Activated CD8-positive, alpha-beta memory T cell treated with anti-CD3 and anti-CD28 coated beads, Interleukin-2, amount 10 ng/mL, durations not matched to agents 7 days and 5 days (primary cell): ENCODE data around the gene FADS6. TPM values are rescaled to one million over a fixed set of nuclear protein-coding genes. Genes with fewer than 3 reads are reported as not detected.

Experiments used
- ATAC-seq: fragments of 150-1000 bp; cut with Tn5 transposase; one replicate; pipeline ENCODE4 v1.10.0; 2021; ENCODE audit warnings: moderate library complexity
- CTCF ChIA-PET: fragments of 350-600 bp; sonication (Branson Sonifier 250); formaldehyde crosslinking; loops from one replicate; lab custom pipeline; 2021; ENCODE audit warnings: antibody characterized with exemption; lab: Charles Lee
- DNase-seq: peaks from one replicate; pipeline ENCODE4 v3.0.0-alpha.2; 2020
- H3K27ac Mint-ChIP-seq: one replicate; pipeline ENCODE4 v1.8.0; 2021; ENCODE audit warnings: mild to moderate bottlenecking, mixed read lengths
- H3K27me3 Mint-ChIP-seq: one replicate; pipeline ENCODE4 v1.8.0; 2021; ENCODE audit warnings: mixed read lengths
- H3K36me3 Mint-ChIP-seq: one replicate; pipeline ENCODE4 v1.8.0; 2021; ENCODE audit warnings: mild to moderate bottlenecking, mixed read lengths
- H3K4me1 Mint-ChIP-seq: one replicate; pipeline ENCODE4 v1.8.0; 2021; ENCODE audit warnings: mixed read lengths
- H3K4me3 Mint-ChIP-seq: one replicate; pipeline ENCODE4 v1.8.0; 2021; ENCODE audit warnings: mild to moderate bottlenecking, moderate library complexity, mixed read lengths
- H3K9me3 Mint-ChIP-seq: one replicate; pipeline ENCODE4 v1.8.0; 2022; ENCODE audit warnings: low read depth, mixed read lengths
- total RNA-seq, 2 experiments: library from RNA; stranded (reverse); gene quantifications; one replicate each; pipeline ENCODE4 v1.2.3, GENCODE V29; 2021

Gene FADS6
- total RNA-seq, 2 experiments from 2014 or later, result not detected

- DNase-seq, result no peak
- CTCF ChIA-PET, result no interaction called here
- Mint-ChIP-seq H3K27ac (no peak overlapping the region), H3K9me3 (no peaks in the 10 kb centered on the region), H3K4me3 (no peak overlapping the region), H3K36me3 (no peaks in the 10 kb centered on the region), H3K4me1 (peaks cover 1% of the 10 kb centered on the region), H3K27me3 (peaks cover 58% of the 10 kb centered on the region)
- no peak for ATAC-seq
Measured at GRCh38 chr17:74893936-74894671, 671 bp upstream of the FADS6 start.

- Mint-ChIP-seq H3K4me1 (peaks cover 1% of the 10 kb centered on the region), H3K36me3 (no peaks in the 10 kb centered on the region), H3K4me3 (no peak overlapping the region), H3K27me3 (peaks cover 58% of the 10 kb centered on the region), H3K27ac (no peak overlapping the region), H3K9me3 (no peaks in the 10 kb centered on the region)
- ATAC-seq (no peak), DNase-seq (no peak)
- CTCF ChIA-PET, result no interaction called here
Measured at GRCh38 chr17:74892013-74892841, 1.2 kb downstream of the FADS6 start.

- no peak for DNase-seq
Measured at GRCh38 chr17:74890554-74890953, 2.9 kb downstream of the FADS6 start.

GRCh38 chr17:74888469-74888868, 5.0 kb downstream of the FADS6 start:
- H3K27ac Mint-ChIP-seq, result no peak overlapping the region
- H3K9me3 Mint-ChIP-seq, result no peaks in the 10 kb centered on the region
- CTCF ChIA-PET, result no interaction called here
- H3K4me1 Mint-ChIP-seq, result no peaks in the 10 kb centered on the region
- H3K4me3 Mint-ChIP-seq, result no peak overlapping the region
- H3K27me3 Mint-ChIP-seq, result peaks cover 33% of the 10 kb centered on the region
- no peaks in the 10 kb centered on the region for H3K36me3 Mint-ChIP-seq
- no peak for DNase-seq
- ATAC-seq, result no peak

More at GRCh38 chr17:74890554-74890953, 2.9 kb downstream of the FADS6 start:
- peaks cover 1% of the 10 kb centered on the region for H3K4me1 Mint-ChIP-seq
- H3K9me3 Mint-ChIP-seq, result no peaks in the 10 kb centered on the region
- H3K36me3 Mint-ChIP-seq, result no peaks in the 10 kb centered on the region
- H3K27me3 Mint-ChIP-seq, result peaks cover 47% of the 10 kb centered on the region
- H3K4me3 Mint-ChIP-seq, result no peak overlapping the region
- no peak for ATAC-seq
- no peak overlapping the region for H3K27ac Mint-ChIP-seq
- CTCF ChIA-PET, result interaction anchor here (1.2 kb wide), 1 partner anchor 23 kb away, joined by 3 read pairs; no protein-coding TSS in a partner anchor

GRCh38 chr17:74883241-74883745, 10.1 kb downstream of the FADS6 start:
- DNase-seq (no peak), ATAC-seq (no peak)
- CTCF ChIA-PET, result no interaction called here
- no peak overlapping the region for H3K27ac Mint-ChIP-seq
- H3K27me3 Mint-ChIP-seq, result peaks cover 19% of the 10 kb centered on the region
- H3K9me3 Mint-ChIP-seq, result no peaks in the 10 kb centered on the region
- H3K36me3 Mint-ChIP-seq, result no peaks in the 10 kb centered on the region
- no peak overlapping the region for H3K4me3 Mint-ChIP-seq
- no peaks in the 10 kb centered on the region for H3K4me1 Mint-ChIP-seq

- DNase-seq (no peak), ATAC-seq (no peak)
- Mint-ChIP-seq H3K27me3 (peaks cover 19% of the 10 kb centered on the region), H3K9me3 (no peaks in the 10 kb centered on the region), H3K4me3 (no peak overlapping the region), H3K4me1 (no peaks in the 10 kb centered on the region), H3K27ac (no peak overlapping the region), H3K36me3 (no peaks in the 10 kb centered on the region)
- CTCF ChIA-PET, result no interaction called here
Measured at GRCh38 chr17:74882517-74883240, 10.8 kb downstream of the FADS6 start.

GRCh38 chr17:74881073-74881472, 12.4 kb downstream of the FADS6 start:
- Mint-ChIP-seq H3K9me3 (no peaks in the 10 kb centered on the region), H3K4me3 (no peak overlapping the region), H3K27me3 (peaks cover 16% of the 10 kb centered on the region), H3K36me3 (no peaks in the 10 kb centered on the region), H3K27ac (no peak overlapping the region), H3K4me1 (no peaks in the 10 kb centered on the region)
- DNase-seq, result no peak
- CTCF ChIA-PET, result interaction anchor here (0.8 to 1.7 kb wide), 3 partner anchors 15 to 90 kb away, joined by 4 to 6 read pairs (median 4); no protein-coding TSS in a partner anchor
- no peak for ATAC-seq

- ATAC-seq, result no peak
Measured at GRCh38 chr17:74879308-74879707, 14.1 kb downstream of the FADS6 start.

GRCh38 chr17:74878658-74879057, 14.8 kb downstream of the FADS6 start:
- Mint-ChIP-seq H3K27me3 (peaks cover 11% of the 10 kb centered on the region), H3K27ac (no peak overlapping the region), H3K4me1 (peaks cover 13% of the 10 kb centered on the region), H3K4me3 (no peak overlapping the region), H3K9me3 (no peaks in the 10 kb centered on the region), H3K36me3 (no peaks in the 10 kb centered on the region)
- CTCF ChIA-PET, result interaction anchor here (2.2 kb wide), 1 partner anchor 87 kb away, joined by 7 read pairs; no protein-coding TSS in a partner anchor
- ATAC-seq, result no peak
- no peak for DNase-seq

More at GRCh38 chr17:74879308-74879707, 14.1 kb downstream of the FADS6 start:
- DNase-seq, result no peak
- CTCF ChIA-PET, result interaction anchor here (0.9 to 2.2 kb wide), 3 partner anchors 17 to 88 kb away, joined by 3 to 7 read pairs (median 5); no protein-coding TSS in a partner anchor
- H3K9me3 Mint-ChIP-seq, result no peaks in the 10 kb centered on the region
- H3K27ac Mint-ChIP-seq, result no peak overlapping the region
- peaks cover 12% of the 10 kb centered on the region for H3K27me3 Mint-ChIP-seq
- no peaks in the 10 kb centered on the region for H3K36me3 Mint-ChIP-seq
- H3K4me1 Mint-ChIP-seq, result peaks cover 7% of the 10 kb centered on the region
- H3K4me3 Mint-ChIP-seq, result no peak overlapping the region

GRCh38 chr17:74877592-74878548, 15.6 kb downstream of the FADS6 start:
- DNase-seq (no peak), ATAC-seq (no peak)
- Mint-ChIP-seq H3K27me3 (peaks cover 8% of the 10 kb centered on the region), H3K27ac (no peak overlapping the region), H3K9me3 (no peaks in the 10 kb centered on the region), H3K4me3 (no peak overlapping the region), H3K36me3 (no peaks in the 10 kb centered on the region), H3K4me1 (peaks cover 15% of the 10 kb centered on the region)
- CTCF ChIA-PET, result interaction anchor here (1.3 to 2.2 kb wide), 2 partner anchors 87 to 220 kb away, joined by 3 to 7 read pairs; no protein-coding TSS in a partner anchor

- peaks cover 7% of the 10 kb centered on the region for H3K36me3 Mint-ChIP-seq
- no peak overlapping the region for H3K4me3 Mint-ChIP-seq
- peaks cover 29% of the 10 kb centered on the region for H3K4me1 Mint-ChIP-seq
- H3K27me3 Mint-ChIP-seq, result peaks cover 7% of the 10 kb centered on the region
- no peak for ATAC-seq
- H3K9me3 Mint-ChIP-seq, result no peaks in the 10 kb centered on the region
- DNase-seq, result no peak
- H3K27ac Mint-ChIP-seq, result no peak overlapping the region
- CTCF ChIA-PET, result interaction anchor here (0.9 to 3.9 kb wide), 4 partner anchors 11 to 85 kb away, joined by 3 to 16 read pairs (median 6); no protein-coding TSS in a partner anchor
Measured at GRCh38 chr17:74875977-74876593, 17.3 kb downstream of the FADS6 start.
